Spleen (tissue), 11 donors: ENCODE data around the gene NRAP. TPM values are rescaled to one million over a fixed set of nuclear protein-coding genes. Genes with fewer than 3 reads are reported as not detected.

Source experiments
- DNase-seq: peaks from one replicate; pipeline ENCODE4 v3.0.0-alpha.2; 2020
- H3K27ac ChIP-seq, 8 donors: fragments of 200-600 bp; sonication (generic) in 7 of 8; 1 replicate in 4 of 8; 2 replicates in 4 of 8; pipeline versions ENCODE4 v1.5.0 to v1.8.0; 2016 to 2021; ENCODE audit warnings: inconsistent platforms in 4 of 8, mild to moderate bottlenecking in 4 of 8, moderate library complexity in 1 of 8
- H3K27me3 ChIP-seq, 7 donors: fragments of 200-600 bp; sonication (generic) in 6 of 7; replicated peaks in 1 of 7; 1 replicate in 4 of 7; 2 replicates in 3 of 7; pipeline versions ENCODE4 v1.5.0 to v1.8.0; 2016 to 2021; ENCODE audit warnings: inconsistent platforms in 3 of 7, mild to moderate bottlenecking in 1 of 7
- H3K36me3 ChIP-seq, 6 donors: fragments of 200-600 bp; sonication (generic) in 5 of 6; 1 replicate in 4 of 6; 2 replicates in 2 of 6; pipeline versions ENCODE4 v1.5.0 to v1.8.0; 2016 to 2021; ENCODE audit warnings: inconsistent platforms in 2 of 6
- H3K4me1 ChIP-seq, 6 donors: fragments of 200-600 bp; sonication (generic) in 5 of 6; 1 replicate in 3 of 6; 2 replicates in 3 of 6; pipeline versions ENCODE4 v1.5.0 to v1.8.0; 2016 to 2021; ENCODE audit warnings: inconsistent platforms in 3 of 6
- H3K4me3 ChIP-seq, 8 donors: fragments of 200-600 bp; sonication (generic) in 7 of 8; 1 replicate in 4 of 8; 2 replicates in 4 of 8; pipeline versions ENCODE4 v1.5.0 to v1.8.0; 2016 to 2021; ENCODE audit warnings: inconsistent platforms in 4 of 8, mild to moderate bottlenecking in 4 of 8, moderate library complexity in 2 of 8
- H3K9me3 ChIP-seq, 8 donors: fragments of 200-600 bp; sonication (generic) in 7 of 8; 1 replicate in 4 of 8; 2 replicates in 4 of 8; pipeline versions ENCODE4 v1.5.0 to v1.8.0; 2016 to 2021; ENCODE audit warnings: inconsistent platforms in 4 of 8
- CTCF ChIP-seq, 11 experiments: fragments of 200-600 bp in 7 of 11; fragments of 450-650 bp in 4 of 11; sonication (generic) in 4 of 11; IDR thresholded peaks in 8 of 11; conservative IDR thresholded peaks in 3 of 11; 1 replicate in 7 of 11; 2 replicates in 4 of 11; pipeline versions ENCODE4 v1.4.0 to v1.8.0; 2016 to 2021; ENCODE audit warnings: antibody characterized with exemption in 11 of 11, inconsistent platforms in 4 of 11, mild to moderate bottlenecking in 1 of 11
- POLR2A ChIP-seq, 3 donors: fragments of 450-650 bp; IDR thresholded peaks; one replicate each; pipeline ENCODE4 v1.5.1; 2017; ENCODE audit warnings: antibody characterized with exemption in 3 of 3, mild to moderate bottlenecking in 1 of 3
- POLR2AphosphoS5 ChIP-seq, 3 donors: sonication (generic); formaldehyde crosslinking; IDR thresholded peaks; one replicate each; pipeline ENCODE4 v1.5.1; 2017; ENCODE audit warnings: antibody characterized with exemption in 3 of 3
- WGBS, 5 donors: extraction: QIAGEN DNeasy Blood & Tissue Kit in 3 of 5; methylation state at CpG; one replicate each; pipeline versions ENCODE4 v1.1.5 to v1.1.7; 2013 to 2018; 5-methylcytosine and 5-hydroxymethylcytosine counted together
- intact Hi-C: fragments of 100-400 bp; cut with DNase I; formaldehyde crosslinking; loops from one replicate; pipeline ENCODE4 v1.15.0; 2023; ENCODE audit warnings: low total_unique reads
- polyA plus RNA-seq, 3 donors: library from polyadenylated mRNA; stranded (reverse); fragments of 200-250 nt; gene quantifications; one replicate each; pipeline ENCODE4 v1.2.1, GENCODE V29; 2013
- total RNA-seq, 7 donors: library from RNA; depleted of rRNA in 3 of 7; stranded (reverse); fragments of >200 nt in 3 of 7; fragmentation: NEBNext Ultra II Directional in 4 of 7; extraction: Animal tissue kit (Norgen Biotek cat#: 25700) in 4 of 7; gene quantifications; one replicate each; pipeline versions ENCODE4 v1.1.0 to v1.2.1, GENCODE V29; 2016 to 2021
- donor health status: healthy with polysubstance abuse.
- donor health status: DM: no; HTN: no; CAD: no; lungs with moderate emphysema.
- donor health status: DM: no; HTN: no; CAD: no.
- donor health status: Bipolar disorder and iron deficiency.
- donor health status: healthy.
- donor health status: DM: no; HTN: no; CAD: no.
- donor health status: DM: yes; HTN: yes; CAD: no.

Gene NRAP
- total and polyA plus RNA-seq, 10 donors, result 0.03 to 0.13 (median 0.04) TPM; not detected in 6

- intact Hi-C loops, result no loop called here
- no peaks in the 10 kb centered on the region for H3K9me3 ChIP-seq
- no peak for TF ChIP-seq POLR2AphosphoS5 (IDR thresholded peaks at IDR 0.05)
- no peak for TF ChIP-seq POLR2A (IDR thresholded peaks at IDR 0.05)
- TF ChIP-seq CTCF (IDR thresholded peaks at IDR 0.05 in 8 of 11, conservative IDR thresholded peaks at IDR 0.05 in 3 of 11), result no peak
- H3K27me3 ChIP-seq, result peaks cover 0 to 20% (median 0%) of the 10 kb centered on the region in 7 donors
- WGBS, 5 donors, result 82 to 88% (median 83%) methylated on average over 12 to 13 of the region's 13 CpGs
- no peaks in the 10 kb centered on the region for H3K36me3 ChIP-seq
- H3K4me1 ChIP-seq, result no peaks in the 10 kb centered on the region
- H3K27ac ChIP-seq, result no peak overlapping the region
- H3K4me3 ChIP-seq, result no peak overlapping the region
- no peak for DNase-seq
Observed at GRCh38 chr10:113594652-113595051, 69.2 kb downstream of the NRAP start.

- Histone ChIP-seq H3K27me3 (peaks cover 0 to 17% (median 0%) of the 10 kb centered on the region in 7 donors), H3K4me1 (no peaks in the 10 kb centered on the region), H3K36me3 (no peaks in the 10 kb centered on the region), H3K4me3 (no peak overlapping the region), H3K9me3 (no peaks in the 10 kb centered on the region), H3K27ac (no peak overlapping the region)
- no peak for DNase-seq
- TF ChIP-seq POLR2A (IDR thresholded peaks at IDR 0.05) (no peak), CTCF (IDR thresholded peaks at IDR 0.05 in 8 of 11, conservative IDR thresholded peaks at IDR 0.05 in 3 of 11) (no peak), POLR2AphosphoS5 (IDR thresholded peaks at IDR 0.05) (no peak)
- intact Hi-C loops, result no loop called here
- WGBS, 5 donors, result 69 to 81% (median 78%) methylated on average over 8 of the region's 8 CpGs
Observed at GRCh38 chr10:113592380-113592779, 71.5 kb downstream of the NRAP start.

DNA sequence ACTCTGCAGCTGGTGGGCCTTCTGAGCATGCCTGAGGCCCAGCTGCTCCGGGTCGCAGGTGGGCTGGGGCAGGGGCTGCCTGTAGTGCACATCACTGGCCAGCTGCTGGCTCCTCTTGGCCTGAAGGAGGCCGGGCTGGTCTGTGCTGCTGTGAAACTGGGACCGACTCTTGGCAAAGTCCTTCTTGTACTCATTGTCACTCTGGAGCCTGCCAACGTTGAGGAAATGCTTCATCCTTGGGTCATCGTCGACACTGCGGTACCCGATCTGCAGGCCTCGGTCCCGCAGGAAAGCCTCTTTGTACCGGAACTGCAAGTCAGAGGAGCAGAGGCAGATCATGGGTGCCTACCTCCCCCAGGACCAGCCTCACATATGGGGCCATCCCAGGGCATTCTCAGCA is 73.3 kb downstream of the NRAP start:
- intact Hi-C loops, result no loop called here
- 86 to 98% (median 95%) methylated on average over 9 to 12 of the region's 12 CpGs for WGBS, 5 donors
- DNase-seq, result no peak
- no peak for TF ChIP-seq POLR2A (IDR thresholded peaks at IDR 0.05)
- TF ChIP-seq POLR2AphosphoS5 (IDR thresholded peaks at IDR 0.05), result no peak
- no peak for TF ChIP-seq CTCF (IDR thresholded peaks at IDR 0.05 in 8 of 11, conservative IDR thresholded peaks at IDR 0.05 in 3 of 11)
- Histone ChIP-seq H3K27me3 (peaks cover 0 to 17% (median 0%) of the 10 kb centered on the region in 7 donors), H3K36me3 (no peaks in the 10 kb centered on the region), H3K4me1 (no peaks in the 10 kb centered on the region), H3K27ac (no peak overlapping the region), H3K4me3 (no peak overlapping the region), H3K9me3 (no peaks in the 10 kb centered on the region)

DNA sequence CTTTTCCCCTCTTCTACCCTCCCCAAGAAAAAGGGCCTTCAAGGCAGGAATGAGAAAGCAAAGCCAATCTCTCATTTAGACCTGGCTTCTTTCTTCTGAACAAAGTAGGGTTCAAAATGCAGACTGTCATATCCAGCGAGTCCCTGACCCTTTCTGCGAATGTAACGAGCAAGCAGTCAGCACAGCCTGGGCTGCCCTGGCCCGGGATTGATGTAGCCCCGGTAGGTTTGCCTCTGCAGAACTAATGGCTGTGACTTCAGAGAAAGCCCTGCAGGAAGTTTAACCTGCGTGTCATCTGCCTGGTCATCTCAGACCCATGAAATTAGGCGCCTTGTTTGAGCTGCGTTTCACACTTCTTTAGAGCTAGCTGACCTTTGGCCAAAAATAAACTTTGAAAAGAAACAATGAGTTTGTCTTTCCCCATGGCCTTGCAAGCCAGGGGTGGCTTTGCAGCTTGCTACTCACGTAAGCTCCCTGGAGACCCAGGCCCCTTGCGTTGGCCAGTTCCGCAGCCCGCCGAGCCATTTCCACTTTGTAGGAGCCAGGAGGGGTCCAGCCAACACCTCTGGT is 74.6 kb downstream of the NRAP start:
- H3K27ac ChIP-seq, result no peak overlapping the region
- WGBS, 5 donors, result 77 to 88% (median 78%) methylated on average over 13 of the region's 13 CpGs
- no peak overlapping the region for H3K4me3 ChIP-seq
- H3K4me1 ChIP-seq, result no peaks in the 10 kb centered on the region
- no peaks in the 10 kb centered on the region for H3K36me3 ChIP-seq
- intact Hi-C loops, result no loop called here
- no peak for DNase-seq
- peaks cover 0 to 10% (median 0%) of the 10 kb centered on the region in 7 donors for H3K27me3 ChIP-seq
- no peaks in the 10 kb centered on the region for H3K9me3 ChIP-seq
- TF ChIP-seq CTCF (IDR thresholded peaks at IDR 0.05 in 8 of 11, conservative IDR thresholded peaks at IDR 0.05 in 3 of 11) (no peak), POLR2A (IDR thresholded peaks at IDR 0.05) (no peak), POLR2AphosphoS5 (IDR thresholded peaks at IDR 0.05) (no peak)
